Esophagus muscularis mucosa (tissue), 4 donors: ENCODE results near the gene TMEM17. TPM values are rescaled to one million over a fixed set of nuclear protein-coding genes. Genes with fewer than 3 reads are reported as not detected.

ENCODE experiments used
- DNase-seq: peaks from one replicate; pipeline ENCODE4 v3.0.0-alpha.2; 2017; ENCODE audit errors: extremely low spot score
- H3K27ac ChIP-seq, 4 donors: fragments of 200-600 bp; sonication (generic); replicated peaks in 1 of 4; 1 replicate in 3 of 4; 2 replicates in 1 of 4; pipeline ENCODE4 v1.5.1; 2016 to 2019; ENCODE audit warnings: mild to moderate bottlenecking in 1 of 4
- H3K27me3 ChIP-seq, 4 donors: fragments of 200-600 bp; sonication (generic); one replicate each; pipeline versions ENCODE4 v1.5.1 to v1.6.0; 2016 to 2019
- H3K36me3 ChIP-seq, 4 donors: fragments of 200-600 bp; sonication (generic); one replicate each; pipeline ENCODE4 v1.5.1; 2016 to 2019
- H3K4me1 ChIP-seq, 4 donors: fragments of 200-600 bp; sonication (generic); one replicate each; pipeline ENCODE4 v1.5.1; 2016 to 2019
- H3K4me3 ChIP-seq, 4 donors: fragments of 200-600 bp; sonication (generic); 1 replicate in 2 of 4; 2 replicates in 2 of 4; pipeline ENCODE4 v1.5.1; 2016 to 2019; ENCODE audit warnings: mild to moderate bottlenecking in 4 of 4, moderate library complexity in 1 of 4
- H3K9me3 ChIP-seq, 4 donors: fragments of 200-600 bp; sonication (generic); 1 replicate in 3 of 4; 2 replicates in 1 of 4; pipeline ENCODE4 v1.5.1; 2016 to 2019
- EP300 ChIP-seq: sonication (generic); formaldehyde crosslinking; IDR thresholded peaks from one replicate; pipeline ENCODE4 v1.6.1; 2017; ENCODE audit warnings: antibody characterized with exemption
- POLR2A ChIP-seq: fragments of 450-650 bp; IDR thresholded peaks from one replicate; pipeline ENCODE4 v1.6.1; 2017; ENCODE audit warnings: antibody characterized with exemption, moderate library complexity, mild to moderate bottlenecking, low read depth
- POLR2AphosphoS5 ChIP-seq, 2 donors: sonication (generic); formaldehyde crosslinking; IDR thresholded peaks; one replicate each; pipeline ENCODE4 v1.6.1; 2017; ENCODE audit warnings: antibody characterized with exemption in 2 of 2
- WGBS: methylation state at CpG from one replicate; pipeline ENCODE4 v1.1.5; 2018; 5-methylcytosine and 5-hydroxymethylcytosine counted together
- intact Hi-C: fragments of 100-400 bp; cut with DNase I; formaldehyde crosslinking; loops from one replicate; pipeline ENCODE4 v1.15.1; 2023
- total RNA-seq, 4 donors: library from RNA; depleted of rRNA; stranded (reverse); fragments of >200 nt; gene quantifications; one replicate each; pipeline versions ENCODE4 v1.1.0 to v1.2.1, GENCODE V29; 2016
- TF ChIP-seq, protein P1 (sequence below), 3 experiments: fragments of 200-600 bp in 2 of 3; fragments of 450-650 bp in 1 of 3; sonication (generic) in 2 of 3; IDR thresholded peaks; one replicate each; pipeline ENCODE4 v1.5.1; 2017 to 2019; ENCODE audit warnings: antibody characterized with exemption in 3 of 3, mild to moderate bottlenecking in 2 of 3, moderate library complexity in 1 of 3

TMEM17 gene
- total RNA-seq, 4 donors from 2014 or later = 1.9 to 3.8 (median 2.4) TPM

DNA sequence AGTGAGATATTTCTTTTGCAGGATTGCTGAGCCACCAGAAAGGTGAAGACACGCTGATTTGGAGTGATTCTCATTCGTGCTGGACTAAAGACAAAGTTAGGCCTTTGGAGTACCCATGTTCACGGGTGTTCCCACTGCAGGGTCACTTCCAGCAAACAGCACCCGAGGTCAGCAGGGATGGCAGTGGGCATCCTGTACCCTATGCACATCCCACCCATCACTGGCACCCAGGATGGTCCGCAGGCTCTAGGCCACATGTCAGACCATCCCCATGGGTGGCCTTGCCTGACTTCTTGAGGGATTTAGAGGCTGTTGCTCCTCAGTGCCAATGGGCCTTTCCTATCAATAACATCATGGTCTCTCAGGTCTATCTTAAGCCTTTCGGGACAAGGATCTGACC, 39.3 kb upstream of the TMEM17 start:
- Histone ChIP-seq H3K4me3 (no peak overlapping the region), H3K4me1 (peaks cover 0 to 16% (median 9%) of the 10 kb centered on the region in 4 donors), H3K36me3 (no peaks in the 10 kb centered on the region), H3K27ac (no peak overlapping the region), H3K27me3 (no peaks in the 10 kb centered on the region), H3K9me3 (no peaks in the 10 kb centered on the region)
- 100% methylated on average over 6 of the region's 6 CpGs for WGBS
- TF ChIP-seq POLR2A = no peak
- intact Hi-C loops = no loop called here
- DNase-seq = no peak

DNA sequence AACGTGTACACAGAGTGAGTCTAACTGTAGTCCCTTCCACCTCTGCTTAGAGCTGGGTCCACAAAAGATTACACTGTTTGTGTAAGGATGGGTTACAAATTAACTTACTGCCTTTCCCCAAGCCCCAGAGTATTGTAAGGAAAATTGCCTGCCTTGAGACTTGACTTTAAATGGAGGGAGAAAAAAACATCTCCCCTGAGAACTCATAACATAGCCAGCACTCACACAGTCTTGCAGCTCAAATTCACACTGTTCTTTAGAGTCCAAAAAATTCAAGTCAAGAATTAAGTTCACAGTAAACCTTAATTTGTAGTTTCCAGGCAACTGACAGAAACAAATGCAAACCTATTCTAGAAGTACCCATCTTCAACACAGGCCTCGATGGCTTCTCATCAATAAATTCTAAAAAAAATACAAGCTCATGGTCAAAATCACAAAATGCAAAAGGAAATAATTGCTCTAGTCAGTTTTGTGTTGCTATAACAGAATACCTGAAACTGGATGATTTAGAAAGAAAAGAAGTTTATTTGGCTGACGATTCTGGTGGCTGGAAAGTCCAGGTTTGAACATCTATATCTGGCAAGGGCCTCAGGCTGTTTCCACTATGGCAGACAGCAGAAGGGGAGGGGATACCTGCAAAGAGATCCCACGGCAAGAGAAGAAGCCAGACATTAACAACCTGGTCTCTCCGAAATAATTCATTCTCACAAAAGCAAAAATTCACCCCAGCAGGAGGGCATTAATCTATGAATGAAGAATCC, 34.6 kb upstream of the TMEM17 start:
- H3K9me3 ChIP-seq = no peaks in the 10 kb centered on the region
- DNase-seq = no peak
- no peaks in the 10 kb centered on the region for H3K27me3 ChIP-seq
- TF ChIP-seq POLR2AphosphoS5 (IDR thresholded peaks at IDR 0.05) = no peak
- TF ChIP-seq, protein P1, sequence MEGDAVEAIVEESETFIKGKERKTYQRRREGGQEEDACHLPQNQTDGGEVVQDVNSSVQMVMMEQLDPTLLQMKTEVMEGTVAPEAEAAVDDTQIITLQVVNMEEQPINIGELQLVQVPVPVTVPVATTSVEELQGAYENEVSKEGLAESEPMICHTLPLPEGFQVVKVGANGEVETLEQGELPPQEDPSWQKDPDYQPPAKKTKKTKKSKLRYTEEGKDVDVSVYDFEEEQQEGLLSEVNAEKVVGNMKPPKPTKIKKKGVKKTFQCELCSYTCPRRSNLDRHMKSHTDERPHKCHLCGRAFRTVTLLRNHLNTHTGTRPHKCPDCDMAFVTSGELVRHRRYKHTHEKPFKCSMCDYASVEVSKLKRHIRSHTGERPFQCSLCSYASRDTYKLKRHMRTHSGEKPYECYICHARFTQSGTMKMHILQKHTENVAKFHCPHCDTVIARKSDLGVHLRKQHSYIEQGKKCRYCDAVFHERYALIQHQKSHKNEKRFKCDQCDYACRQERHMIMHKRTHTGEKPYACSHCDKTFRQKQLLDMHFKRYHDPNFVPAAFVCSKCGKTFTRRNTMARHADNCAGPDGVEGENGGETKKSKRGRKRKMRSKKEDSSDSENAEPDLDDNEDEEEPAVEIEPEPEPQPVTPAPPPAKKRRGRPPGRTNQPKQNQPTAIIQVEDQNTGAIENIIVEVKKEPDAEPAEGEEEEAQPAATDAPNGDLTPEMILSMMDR (IDR thresholded peaks at IDR 0.05) = no peak
- TF ChIP-seq POLR2A = no peak
- no peak for TF ChIP-seq EP300
- intact Hi-C loops = no loop called here
- WGBS = 80% methylated on average over 5 of the region's 5 CpGs
- peaks cover 0 to 25% (median 16%) of the 10 kb centered on the region in 4 donors for H3K4me1 ChIP-seq
- no peak overlapping the region for H3K4me3 ChIP-seq
- H3K27ac ChIP-seq = peak overlapping the region in 1 of 4 donors; percentile 2
- H3K36me3 ChIP-seq = no peaks in the 10 kb centered on the region

DNA sequence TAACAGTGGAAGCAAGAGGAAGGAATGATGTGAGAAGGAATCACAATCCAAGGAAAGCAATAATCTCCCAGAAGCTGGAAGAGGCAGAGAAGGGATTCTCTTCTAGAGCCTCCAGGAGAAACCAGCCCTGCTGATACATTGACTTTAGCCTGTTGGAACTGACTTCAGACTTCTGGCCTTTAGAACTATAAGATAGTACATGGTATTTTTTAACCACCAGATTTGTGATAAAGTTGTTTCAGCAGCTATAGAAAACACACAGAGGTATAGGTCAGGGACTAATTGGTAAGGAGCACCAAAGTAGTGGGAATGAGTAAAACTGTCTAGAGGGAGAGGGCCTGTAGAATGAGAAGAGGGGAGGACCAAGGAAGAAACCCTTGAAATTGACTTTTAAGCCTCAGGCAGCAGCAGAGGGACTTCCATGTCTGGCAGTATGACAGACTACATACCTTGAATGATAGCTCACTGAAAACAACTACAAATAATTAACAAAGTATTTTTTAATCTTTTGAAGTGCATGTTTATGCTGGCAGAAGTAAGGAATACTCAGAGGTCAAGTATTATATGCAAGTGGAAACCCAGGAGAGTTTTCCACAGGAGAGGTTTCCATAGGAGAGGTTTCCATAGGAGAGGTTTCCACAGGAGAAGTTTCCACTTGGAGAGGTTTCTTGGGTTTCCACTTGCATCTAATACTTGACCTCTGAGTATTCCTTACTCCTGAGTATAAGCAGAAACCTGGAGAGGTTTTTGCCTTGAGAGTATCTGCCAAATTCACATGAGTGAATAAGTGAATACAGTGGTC, 33.8 kb upstream of the TMEM17 start:
- Histone ChIP-seq H3K36me3 (no peaks in the 10 kb centered on the region), H3K4me3 (no peak overlapping the region), H3K27ac (no peak overlapping the region), H3K27me3 (no peaks in the 10 kb centered on the region), H3K9me3 (no peaks in the 10 kb centered on the region), H3K4me1 (peaks cover 0 to 25% (median 16%) of the 10 kb centered on the region in 4 donors)
- no peak for DNase-seq
- TF ChIP-seq EP300 = no peak
- no peak for TF ChIP-seq POLR2A
- TF ChIP-seq POLR2AphosphoS5 (IDR thresholded peaks at IDR 0.05) = no peak
- TF ChIP-seq, protein P1 (IDR thresholded peaks at IDR 0.05) = no peak
- intact Hi-C loops = no loop called here

DNA sequence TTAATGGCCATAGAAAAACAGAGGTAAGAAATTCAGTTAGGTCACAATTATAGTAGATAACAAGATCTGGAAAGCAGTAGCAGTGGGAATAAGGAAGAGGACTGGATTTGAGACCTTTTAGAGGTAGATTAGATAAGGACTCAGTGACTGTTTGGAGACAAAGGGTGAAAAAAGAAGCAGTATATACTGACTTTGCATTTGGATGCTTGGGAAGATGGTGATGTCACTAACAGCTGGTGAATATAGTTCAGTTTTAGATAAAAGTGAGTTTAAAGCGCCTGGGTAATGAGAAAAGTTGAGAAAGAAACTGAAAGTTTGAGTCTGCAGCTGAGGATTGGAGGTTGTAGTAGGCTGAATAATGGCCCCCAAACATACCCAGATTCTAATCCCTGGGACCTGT, 32.8 kb upstream of the TMEM17 start:
- Histone ChIP-seq H3K9me3 (no peaks in the 10 kb centered on the region), H3K27ac (no peak overlapping the region), H3K27me3 (no peaks in the 10 kb centered on the region), H3K4me3 (no peak overlapping the region), H3K4me1 (peaks cover 0 to 25% (median 16%) of the 10 kb centered on the region in 4 donors), H3K36me3 (no peaks in the 10 kb centered on the region)
- 91% methylated on average over 1 of the region's 1 CpG for WGBS
- TF ChIP-seq POLR2A (no peak), EP300 (no peak), POLR2AphosphoS5 (IDR thresholded peaks at IDR 0.05) (no peak)
- TF ChIP-seq, protein P1 (IDR thresholded peaks at IDR 0.05) = no peak
- DNase-seq = no peak
- intact Hi-C loops = no loop called here

DNA sequence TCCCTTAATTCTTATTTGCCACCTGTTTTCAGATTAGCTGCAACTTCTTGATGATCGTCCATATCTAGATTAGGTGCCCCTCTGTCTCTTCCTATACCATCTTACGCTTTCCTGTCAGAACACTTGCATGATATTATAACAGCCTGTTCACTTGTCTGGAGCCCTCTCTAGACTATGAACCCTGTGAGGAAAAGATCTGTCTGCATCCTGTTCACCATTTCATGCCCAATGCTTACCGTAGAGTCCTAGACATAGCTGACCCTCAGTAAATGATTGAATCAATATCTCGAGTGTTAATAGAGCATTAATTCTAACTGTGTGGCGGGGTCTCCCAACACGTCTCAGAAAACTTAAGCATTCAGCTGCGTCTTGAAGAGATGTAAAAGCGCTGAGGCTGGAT, 31.8 kb upstream of the TMEM17 start:
- Histone ChIP-seq H3K9me3 (no peaks in the 10 kb centered on the region), H3K36me3 (no peaks in the 10 kb centered on the region), H3K27ac (no peak overlapping the region), H3K4me3 (no peak overlapping the region), H3K27me3 (no peaks in the 10 kb centered on the region), H3K4me1 (peaks cover 0 to 25% (median 16%) of the 10 kb centered on the region in 4 donors)
- DNase-seq = no peak
- WGBS = 96% methylated on average over 8 of the region's 8 CpGs
- TF ChIP-seq POLR2AphosphoS5 (IDR thresholded peaks at IDR 0.05) (no peak), EP300 (no peak), POLR2A (no peak)
- TF ChIP-seq, protein P1 (IDR thresholded peaks at IDR 0.05) = no peak
- intact Hi-C loops = no loop called here
